NCI-H1436 treated with DMSO at 0.1 percent for 48 hours (cell line): ENCODE results near the gene PRKCZ.

Source experiments
- DNase-seq: peaks from one replicate; lab custom pipeline; 2025; lab: John Stamatoyannopoulos, UW

The PRKCZ gene

DNA sequence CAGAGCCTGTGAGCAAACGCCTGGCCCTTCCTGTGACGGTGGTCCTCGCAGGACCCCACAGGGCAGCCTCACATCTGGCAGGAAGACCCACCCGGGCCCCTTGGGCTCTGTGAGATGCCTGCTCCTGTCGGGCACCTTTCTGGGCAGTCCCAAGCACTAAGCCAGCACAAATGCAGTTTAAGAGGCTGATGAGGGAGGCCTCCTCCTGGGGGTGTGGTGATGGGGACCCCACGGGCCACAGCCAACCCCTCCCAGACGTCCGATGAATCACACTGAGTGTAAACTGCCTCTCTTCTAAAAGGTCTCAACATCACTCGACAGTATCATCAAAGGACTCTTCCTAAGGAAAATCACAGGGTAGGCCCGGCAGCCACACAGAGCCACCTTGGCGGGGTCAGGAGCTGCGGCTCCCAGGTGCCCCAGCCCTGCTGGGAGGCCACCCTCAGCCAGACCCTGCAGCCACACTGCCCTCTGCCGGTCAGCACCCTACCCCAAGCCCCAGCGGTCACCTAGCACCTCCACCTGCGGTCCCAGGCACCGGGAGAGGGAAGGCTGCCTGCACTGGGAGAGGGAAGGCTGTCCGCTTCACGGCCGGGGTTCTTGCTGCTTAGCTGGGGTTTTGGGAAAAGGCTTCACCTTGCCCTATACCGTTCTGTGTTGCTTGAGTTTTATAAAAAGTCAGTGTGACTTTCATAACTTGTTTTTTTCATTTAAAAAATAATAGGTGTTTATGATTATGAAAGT, 3.9 kb upstream of the PRKCZ start:
- no peak for DNase-seq

DNA sequence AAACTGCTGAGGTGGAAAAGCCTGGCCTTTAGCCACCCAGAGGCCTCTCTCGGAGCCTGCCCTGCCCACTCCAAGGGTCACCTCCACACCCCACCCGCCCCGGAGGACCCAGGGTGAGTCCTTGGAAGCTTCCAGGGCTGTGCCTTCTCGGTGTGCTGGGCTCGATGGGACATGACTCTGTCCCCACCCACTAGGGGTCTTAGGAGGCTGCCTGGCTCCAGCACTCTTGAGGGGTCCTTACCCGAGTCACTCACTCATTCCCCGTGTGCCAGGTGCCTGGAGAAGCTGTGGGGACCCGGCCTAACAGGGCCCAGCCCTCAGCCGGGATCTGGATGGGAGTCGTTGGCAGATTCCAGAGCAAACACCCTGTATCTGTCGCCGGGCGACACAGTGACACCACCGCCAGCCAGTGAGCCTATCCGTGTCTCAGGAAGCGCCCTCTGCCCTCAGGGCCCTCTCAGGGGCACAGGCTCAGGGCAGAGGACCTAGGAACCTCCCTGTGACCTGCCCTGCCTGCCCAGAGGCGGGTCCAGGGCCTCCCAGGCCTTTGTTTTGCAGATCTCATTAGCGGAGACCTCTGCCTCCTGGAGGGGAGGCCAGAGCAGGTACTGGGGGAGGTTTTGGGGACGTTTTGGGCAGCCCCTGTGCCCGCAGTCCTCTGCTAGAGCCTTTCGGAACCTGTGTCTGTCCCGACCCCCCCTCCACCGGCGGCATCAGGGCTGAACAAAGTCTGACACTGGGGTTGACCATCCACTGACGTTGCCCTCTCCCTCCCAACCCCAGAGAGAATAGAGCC, 3.1 kb upstream of the PRKCZ start:
- no peak for DNase-seq

DNA sequence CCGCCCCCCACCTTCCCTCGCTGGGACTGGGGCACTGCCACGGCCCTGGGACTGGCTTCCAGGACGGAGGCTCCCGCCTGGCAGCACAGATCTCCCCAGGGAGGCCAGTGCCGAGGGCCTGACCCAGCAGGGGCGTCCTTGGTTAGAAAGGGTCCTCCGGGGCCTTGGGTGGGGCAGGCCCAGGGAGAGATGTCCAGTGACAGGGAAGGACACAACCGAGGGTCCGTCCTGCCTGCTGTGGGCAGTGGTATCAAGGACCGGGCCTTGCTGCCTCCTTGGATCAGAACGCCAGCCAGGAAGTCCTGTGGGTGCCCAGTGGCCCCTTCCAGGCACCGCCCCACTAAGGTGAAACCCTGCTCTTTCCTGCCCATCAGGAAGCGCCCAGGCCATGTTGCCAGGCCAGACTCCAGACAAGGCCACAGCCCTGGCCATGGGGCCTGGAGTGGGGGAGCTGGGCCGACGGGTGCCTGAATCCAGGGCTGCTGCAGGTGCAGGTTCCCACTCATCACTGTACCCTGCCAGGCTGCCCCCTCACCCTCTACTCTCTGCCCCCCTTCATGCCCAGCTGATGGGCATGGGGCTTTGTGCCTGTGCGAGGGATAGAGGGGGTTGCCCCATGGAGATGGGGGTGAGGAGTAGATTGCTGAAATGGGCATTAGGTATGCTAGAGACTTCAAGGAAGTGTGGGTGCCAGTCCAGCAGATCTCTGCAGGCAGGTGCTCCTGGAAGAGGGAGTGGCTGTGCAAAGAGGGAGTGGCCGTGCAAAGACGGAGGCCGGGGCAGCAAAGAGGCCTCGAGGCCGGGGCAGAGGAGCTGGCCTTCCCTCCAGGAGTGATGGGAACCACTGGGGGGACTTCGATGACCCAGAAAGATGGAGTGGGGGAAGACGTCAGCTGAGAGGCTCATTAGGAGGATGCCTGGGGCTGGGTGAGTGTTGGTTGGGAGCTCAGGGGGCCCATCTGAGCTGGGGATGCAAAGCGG, 2.2 kb upstream of the PRKCZ start:
- no peak for DNase-seq

DNA sequence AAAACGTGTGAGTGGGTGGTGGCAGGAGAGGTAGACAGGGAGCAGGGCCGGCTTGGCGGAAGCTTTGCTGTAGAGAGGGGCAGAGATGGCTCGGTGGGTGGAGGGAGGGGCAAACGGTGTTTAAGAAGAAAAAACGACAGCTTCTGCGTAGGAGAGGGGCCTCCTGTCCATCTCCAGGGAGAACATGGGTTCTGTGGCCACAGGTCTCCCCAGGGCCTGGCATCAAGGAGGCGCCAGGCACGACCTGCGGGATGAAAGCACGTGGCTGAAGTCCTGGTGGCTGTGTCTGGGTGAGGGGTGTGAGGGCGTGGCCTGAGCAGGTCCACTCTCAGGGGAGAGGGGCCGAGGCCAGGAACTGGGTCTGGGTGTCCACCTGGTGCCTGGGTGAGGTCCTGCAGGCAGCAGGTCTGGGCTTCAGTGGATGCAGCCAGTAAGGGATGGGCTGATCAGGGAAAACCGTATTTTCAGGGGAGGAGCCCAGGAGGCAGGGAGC, 940 bp upstream of the PRKCZ start:
- no peak for DNase-seq

DNA sequence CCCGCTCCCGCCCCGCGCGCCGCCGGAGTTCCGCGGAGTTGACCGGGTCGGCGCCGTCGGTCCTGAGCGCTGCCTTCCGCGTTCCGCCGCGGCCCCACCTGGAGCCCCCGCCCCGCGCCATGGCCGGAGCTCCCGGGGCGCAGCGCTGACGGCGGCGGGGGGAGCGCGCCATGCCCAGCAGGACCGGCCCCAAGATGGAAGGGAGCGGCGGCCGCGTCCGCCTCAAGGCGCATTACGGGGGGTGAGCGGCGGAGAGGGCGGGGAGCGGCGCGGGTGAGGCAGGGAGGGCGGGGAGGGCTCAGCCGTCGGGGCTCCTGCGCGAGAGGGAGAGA, 216 bp downstream of the PRKCZ start:
- DNase-seq: no peak

DNA sequence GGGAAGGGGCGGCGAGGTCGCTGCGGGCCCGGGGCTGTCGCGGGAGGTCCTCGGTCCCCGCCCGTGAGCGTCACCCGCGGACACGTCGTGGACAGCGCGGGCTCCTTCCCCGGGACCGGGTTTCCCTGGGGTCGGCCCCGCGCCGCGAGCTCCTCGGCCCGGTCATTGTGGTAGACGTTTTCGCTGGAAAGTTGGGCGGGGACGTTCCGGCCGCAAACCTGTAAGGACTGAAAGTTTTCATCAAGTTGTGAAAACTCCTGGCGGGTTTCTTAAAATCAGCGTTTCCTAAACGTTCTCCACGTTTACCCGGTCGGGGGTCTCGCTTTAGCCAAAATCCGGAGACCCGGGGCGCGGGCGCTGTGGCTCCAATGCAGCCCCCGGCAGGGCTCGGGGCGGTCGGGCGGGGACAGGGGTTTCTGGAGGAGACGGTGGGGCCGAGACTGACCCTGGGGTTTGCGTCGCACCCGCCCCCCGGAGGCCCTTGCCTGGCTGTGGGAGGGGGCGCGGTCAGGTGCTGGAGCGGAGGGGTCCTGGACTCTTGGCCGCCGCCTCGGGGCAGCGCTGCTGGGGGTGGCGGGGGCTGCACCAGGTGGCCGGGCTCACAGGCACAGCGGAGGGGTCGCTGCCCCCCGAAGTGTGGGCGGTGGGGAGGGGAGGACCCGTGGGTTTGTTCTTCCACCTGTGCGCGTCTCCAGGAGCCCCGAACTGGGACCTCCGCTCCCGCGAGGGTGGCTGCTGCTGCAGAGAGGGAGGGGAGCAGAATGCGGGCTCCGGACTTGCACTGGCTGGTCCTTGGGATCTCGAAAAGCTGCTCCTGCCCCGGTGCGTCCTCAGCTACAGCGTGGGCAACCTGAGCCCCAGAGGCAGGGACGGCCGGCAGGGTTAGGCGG, 827 bp downstream of the PRKCZ start:
- DNase-seq: no peak

DNA sequence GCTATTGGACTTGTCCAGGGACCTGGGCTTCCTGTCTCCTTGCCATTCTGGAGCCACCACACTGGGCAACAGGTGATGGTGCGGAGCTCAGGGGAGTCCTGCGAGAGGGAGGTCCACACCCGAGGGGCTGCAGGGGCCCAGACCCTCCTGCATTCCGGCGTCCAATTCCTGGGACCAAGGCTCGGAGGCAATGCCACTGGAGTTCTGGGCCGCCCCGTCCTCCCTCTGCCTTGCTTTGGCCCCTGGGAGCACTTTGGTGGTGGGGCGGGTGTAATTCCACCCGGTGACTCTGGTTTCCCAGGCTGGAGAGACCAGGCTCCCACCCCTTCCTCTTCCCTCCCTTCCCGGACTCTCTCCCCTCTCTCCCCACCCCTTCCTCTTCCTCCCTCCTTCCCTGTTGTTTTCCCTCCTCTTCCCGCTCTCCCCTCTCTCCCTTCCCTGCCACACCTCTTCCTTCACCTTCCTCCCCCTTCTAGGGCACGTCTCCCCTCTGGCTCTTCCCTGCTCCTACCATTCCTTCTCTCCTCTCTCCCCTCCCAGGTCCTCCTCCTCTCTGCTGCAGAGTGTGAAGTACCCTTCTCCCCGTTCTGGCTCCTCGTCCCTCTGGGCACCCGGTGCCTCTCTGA, 2.0 kb downstream of the PRKCZ start:
- no peak for DNase-seq

DNA sequence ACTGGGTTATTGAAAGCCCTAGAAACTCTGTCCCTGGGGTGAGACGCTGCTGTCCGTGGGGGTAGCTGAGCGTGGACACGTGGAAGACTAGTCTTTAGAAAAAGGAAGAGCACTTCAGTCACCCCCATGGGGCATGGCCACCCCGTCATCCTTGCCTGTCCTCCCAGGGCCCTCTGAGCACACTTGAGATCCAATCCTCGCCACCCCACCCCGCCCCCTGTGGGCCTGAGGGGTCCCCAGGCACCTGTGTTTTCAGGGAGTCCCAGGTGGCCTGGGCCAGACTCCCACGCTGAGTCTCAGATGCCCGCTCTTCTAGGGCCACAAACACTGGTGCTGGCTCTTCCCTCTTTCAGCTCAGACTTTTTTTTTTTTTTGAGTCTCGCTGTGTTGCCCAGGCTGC, 2.5 kb downstream of the PRKCZ start:
- DNase-seq: no peak

DNA sequence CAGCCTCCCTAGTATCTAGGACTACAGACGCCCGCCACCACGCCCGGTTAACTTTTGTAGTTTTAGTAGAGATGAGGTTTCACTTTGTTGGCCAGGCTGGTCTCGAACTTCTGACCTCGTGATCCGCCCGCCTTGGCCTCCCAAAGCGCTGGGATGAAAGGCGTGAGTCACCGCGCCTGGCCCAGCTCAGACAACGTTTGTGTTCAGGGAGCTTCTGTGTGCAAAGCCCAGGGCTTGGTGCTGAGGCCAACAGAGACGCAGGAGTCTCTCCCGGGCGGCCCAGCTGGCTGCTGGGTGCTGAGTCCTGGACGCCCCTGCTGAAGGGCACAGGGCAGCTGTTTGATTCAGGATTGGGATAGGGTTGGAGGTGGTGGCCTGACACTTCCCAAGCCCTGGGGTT, 3.0 kb downstream of the PRKCZ start:
- no peak for DNase-seq

DNA sequence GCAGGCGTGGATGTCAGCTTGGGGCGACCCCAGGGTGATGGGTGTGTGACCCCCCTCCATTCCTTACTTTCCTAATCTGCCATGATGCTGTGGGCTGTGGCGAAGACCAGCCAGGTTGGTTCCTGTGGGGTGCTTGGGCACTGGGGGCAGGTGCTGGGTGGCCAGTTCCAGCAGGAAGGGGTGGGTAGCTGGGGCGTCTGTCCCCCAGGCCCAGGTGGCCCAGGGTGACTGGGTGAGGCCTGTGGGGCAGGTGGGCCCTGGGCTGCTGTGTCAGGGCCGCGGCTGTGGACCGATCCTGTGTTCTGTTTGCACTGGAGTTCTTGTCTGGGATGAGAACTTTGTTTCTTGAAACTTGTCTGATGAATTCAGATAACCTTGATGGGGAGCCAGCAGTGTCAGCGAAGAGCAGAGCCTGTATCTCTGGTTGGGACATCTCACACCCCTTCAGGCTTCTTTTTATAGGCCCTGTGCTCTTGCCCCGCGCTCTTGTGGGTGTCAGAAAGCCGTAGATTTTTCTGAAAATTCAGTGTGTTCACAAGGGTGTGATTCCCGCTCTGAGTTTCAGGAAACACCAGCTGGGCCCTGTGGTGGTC, 3.7 kb downstream of the PRKCZ start:
- DNase-seq: no peak

DNA sequence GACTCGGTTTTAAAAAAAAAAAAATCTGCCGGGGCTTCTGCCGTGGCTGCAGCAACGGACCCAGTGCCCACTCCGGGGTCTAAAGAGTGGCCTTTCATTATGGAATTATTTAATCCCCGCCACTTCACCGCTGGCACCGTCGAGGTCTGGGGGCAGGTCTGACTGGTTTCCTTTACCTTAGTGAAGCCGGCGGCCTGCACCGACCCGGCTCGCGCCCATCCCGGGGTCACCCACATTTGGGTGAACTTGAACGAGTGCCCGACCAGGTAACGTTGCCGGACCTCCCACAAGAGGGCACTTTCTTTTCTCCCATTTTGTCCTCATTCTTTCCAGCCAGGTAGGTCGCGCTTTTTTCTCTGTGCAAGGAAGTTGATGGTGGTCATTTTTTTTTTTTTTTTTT, 4.3 kb downstream of the PRKCZ start:
- no peak for DNase-seq

DNA sequence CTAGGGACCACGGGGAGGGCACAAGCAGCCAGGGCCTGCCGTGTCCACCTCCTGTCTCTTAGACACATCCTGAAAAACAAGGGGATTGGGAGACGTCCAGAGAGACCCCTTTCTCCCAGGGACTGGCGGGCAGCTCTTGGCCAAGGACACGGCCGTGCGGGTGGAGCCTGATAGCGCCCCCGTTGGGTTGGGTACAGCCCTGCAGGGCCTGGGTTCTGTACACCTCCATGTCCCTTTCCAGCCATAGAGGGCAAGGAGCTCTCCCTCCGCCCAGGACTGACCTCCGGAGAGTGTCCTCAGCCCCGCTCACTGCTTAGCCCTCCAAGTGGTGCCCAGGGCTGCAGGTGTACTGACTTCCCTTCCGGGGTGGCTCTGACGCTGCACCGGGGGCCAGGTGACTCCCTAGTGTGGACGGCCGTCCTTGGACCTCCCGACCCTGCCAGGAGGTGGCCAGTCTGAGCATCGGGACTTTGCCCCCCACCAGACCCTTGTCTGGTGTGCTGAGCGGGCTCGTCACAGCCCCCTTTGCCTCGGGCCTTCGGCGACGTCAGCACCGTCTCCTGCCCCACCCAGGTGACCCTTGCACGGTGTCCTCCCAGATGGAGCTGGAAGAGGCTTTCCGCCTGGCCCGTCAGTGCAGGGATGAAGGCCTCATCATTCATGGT, 5.8 kb downstream of the PRKCZ start:
- no peak for DNase-seq

DNA sequence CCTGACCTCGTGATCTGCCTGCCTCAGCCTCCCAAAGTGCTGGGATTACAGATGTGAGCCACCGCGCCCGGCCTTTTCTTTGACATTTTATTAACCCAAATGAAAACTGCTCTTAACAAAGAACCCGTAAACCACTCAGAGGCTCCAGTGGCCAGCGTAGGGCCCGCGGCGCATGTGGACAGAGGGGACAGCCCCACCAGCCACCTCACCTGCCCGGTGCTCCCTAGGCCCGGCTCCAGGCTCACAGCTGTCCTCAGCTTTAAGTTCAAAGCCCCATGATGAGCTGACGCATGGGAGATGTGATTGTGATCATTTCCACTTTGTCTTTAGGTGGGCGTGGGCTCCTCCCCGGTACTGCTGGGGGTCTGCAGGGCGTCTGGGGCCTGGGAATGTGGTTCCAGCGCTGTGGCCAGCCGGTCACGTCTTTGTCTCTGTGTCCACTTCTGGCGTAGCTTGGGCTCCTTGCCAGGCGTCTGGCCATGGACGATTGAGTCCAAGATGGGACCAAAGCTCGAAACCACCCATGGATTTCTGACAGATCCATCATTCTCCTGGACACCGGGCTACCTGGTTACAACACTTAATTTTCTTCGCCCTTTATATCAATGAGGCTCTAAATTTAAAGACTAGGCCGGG, 6.9 kb downstream of the PRKCZ start:
- DNase-seq: no peak

DNA sequence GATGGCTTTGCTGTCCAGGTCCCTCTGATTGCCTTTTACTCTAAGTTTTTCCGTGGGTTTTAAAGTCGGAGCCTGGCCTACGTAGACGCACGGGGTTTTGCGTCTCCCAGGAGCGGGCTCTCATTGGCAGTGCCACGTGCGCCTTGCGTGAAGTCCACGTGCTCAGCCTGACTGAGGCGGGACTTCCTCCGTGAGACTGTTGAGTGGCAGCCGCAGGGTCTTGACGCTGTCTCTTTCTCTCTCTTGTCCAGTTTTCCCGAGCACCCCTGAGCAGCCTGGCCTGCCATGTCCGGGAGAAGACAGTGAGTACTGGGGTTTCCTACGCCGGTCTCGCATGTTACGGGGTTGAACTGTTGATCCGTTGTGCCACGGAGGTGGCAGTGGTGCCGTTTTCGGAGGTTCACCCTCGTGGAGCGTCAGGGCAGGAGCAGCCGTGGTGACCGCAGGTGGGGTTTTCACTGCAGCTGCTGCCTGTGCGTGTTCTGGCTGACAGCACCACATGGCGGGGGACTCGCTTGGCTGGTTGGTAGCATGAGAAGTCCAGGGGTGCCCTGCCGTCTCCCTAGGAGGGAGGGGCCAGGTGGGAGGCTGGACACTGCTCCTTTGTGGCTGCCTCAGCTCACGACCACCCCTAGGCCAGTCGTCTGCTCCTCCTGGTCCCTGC, 9.2 kb downstream of the PRKCZ start:
- DNase-seq: no peak

DNA sequence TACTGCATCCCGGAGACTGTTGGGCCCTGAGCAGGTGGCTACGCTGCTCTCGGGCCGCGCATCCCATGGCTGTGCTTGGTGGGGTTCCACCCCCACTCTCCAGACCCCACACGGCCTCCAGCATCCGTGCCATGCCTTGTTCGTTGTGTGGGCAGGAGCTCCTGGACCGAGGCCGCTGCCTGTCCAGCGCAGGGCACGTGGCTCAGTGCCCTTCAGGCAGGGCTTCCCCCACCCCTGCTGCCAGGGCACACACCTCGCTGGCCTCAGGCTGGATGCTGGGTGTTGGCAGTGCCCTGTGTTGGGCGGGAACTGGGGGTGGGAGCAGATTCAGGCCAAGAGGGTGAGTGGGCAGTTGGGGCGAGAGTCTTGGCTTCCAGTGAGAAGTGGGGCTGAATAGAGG, 9.9 kb downstream of the PRKCZ start:
- no peak for DNase-seq

DNA sequence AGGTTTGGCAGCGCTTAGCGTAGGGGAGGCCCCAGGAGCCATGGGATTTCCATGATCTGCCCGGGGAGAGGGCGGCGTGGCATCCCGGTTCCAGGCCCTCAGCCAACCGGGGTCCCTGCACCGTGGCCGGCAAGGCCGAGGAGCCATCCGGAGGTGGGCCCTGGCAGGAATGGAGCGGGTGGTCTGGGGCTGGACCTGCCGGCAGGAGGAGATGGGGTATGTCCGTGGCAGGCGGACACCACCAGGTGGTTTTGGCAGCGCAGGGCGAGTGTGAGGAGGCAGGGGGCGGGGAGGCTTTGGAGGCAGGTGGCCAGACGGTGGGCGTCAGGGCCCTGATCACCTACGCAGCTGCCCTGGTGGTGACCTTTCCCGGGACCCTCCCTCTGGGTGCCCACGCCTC, 10.3 kb downstream of the PRKCZ start:
- no peak for DNase-seq

DNA sequence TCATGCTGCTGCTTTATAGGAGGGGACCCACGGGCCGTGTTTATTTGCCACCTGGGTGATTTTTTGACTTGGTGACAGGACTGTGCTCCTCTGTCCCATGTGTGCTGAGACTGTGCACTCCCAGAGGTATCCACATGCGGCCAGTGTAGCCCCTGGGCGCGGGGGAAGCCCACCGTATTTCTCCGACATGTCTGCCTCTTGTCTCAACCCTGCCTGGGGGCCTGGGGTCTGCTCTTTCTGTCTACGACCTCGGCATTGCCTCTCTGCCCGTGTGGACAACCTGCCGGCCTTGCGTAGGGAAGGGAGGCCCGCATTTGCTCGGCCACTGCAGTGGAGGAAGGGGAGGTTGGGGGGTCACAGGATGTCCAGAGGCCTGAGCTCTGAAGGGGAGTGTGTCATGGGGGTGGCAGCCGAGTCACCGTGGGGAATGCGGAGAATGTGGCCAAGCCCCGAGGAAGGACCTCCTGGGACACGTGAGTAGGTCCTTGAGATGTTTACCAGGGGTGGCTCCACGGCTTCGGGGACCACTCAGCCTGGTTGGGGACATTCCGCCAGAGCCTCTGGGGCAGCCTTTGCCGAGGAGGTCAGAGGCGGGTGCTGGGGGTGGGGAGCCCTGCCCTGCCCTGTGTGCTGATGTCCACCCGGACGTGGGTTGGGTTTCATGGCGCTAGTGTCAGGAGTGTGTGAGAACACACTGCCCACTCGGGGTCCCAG, 11.0 kb downstream of the PRKCZ start:
- DNase-seq: no peak

DNA sequence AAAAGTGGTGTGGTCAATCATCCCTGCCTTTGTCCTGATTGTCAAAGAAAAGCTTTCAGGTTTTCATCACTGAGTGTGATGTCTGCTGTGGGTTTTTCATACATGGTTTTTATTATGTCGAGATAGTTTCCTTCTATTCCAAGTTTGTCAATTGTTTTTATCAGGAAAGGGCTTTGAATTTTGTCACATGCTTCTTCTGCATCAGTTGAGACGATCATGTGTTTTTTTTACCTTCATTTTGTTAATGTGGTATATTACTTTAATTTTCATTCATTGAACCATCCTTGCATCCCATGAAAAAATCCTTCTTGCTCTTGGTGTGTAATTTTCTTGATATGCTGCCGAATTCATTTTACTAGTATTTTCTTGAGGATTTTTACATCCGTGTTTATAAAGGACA, 15.5 kb downstream of the PRKCZ start:
- DNase-seq: no peak
